Right lobe of liver (tissue), 6 donors: ENCODE data around the gene GPRC5A. TPM values are rescaled to one million over a fixed set of nuclear protein-coding genes. Genes with fewer than 3 reads are reported as not detected.

ENCODE experiments used
- ATAC-seq, 4 donors: fragments of 200-7000 bp; cut with Tn5 transposase; one replicate each; pipeline ENCODE4 v1.9.1; 2020; ENCODE audit warnings: mild to moderate bottlenecking in 4 of 4, moderate library complexity in 4 of 4
- DNase-seq, 3 donors: peaks; one replicate each; pipeline ENCODE4 v3.0.0-alpha.2; 2020
- H3K27ac ChIP-seq, 3 donors: fragments of 200-600 bp; one replicate each; pipeline ENCODE4 v1.8.0; 2022
- H3K27me3 ChIP-seq, 2 donors: fragments of 200-600 bp; one replicate each; pipeline ENCODE4 v1.8.0; 2022
- H3K36me3 ChIP-seq, 4 donors: fragments of 200-600 bp; sonication (generic) in 1 of 4; one replicate each; pipeline versions ENCODE4 v1.5.1 to v1.8.0; 2017 to 2022; ENCODE audit warnings: control low read depth in 1 of 4
- H3K4me1 ChIP-seq, 4 donors: fragments of 200-600 bp; sonication (generic) in 1 of 4; one replicate each; pipeline versions ENCODE4 v1.5.1 to v1.8.0; 2017 to 2022; ENCODE audit warnings: control low read depth in 1 of 4
- H3K4me3 ChIP-seq, 3 donors: fragments of 200-600 bp; one replicate each; pipeline ENCODE4 v1.8.0; 2022
- H3K9me3 ChIP-seq, 4 donors: fragments of 200-600 bp; sonication (generic) in 1 of 4; one replicate each; pipeline versions ENCODE4 v1.5.1 to v1.8.0; 2017 to 2022; ENCODE audit warnings: control low read depth in 1 of 4
- POLR2A ChIP-seq: fragments of 450-650 bp; IDR thresholded peaks from one replicate; pipeline ENCODE4 v1.6.1; 2017; ENCODE audit warnings: antibody characterized with exemption, mild to moderate bottlenecking
- WGBS: methylation state at CpG from one replicate; pipeline ENCODE4 v1.1.6; 2018; ENCODE audit warnings: low coverage, low lambda C conversion rate; ENCODE audit not compliant: insufficient coverage; ENCODE audit errors: missing lambda C conversion rate; 5-methylcytosine and 5-hydroxymethylcytosine counted together
- intact Hi-C, 2 donors: fragments of 100-400 bp; cut with DNase I; formaldehyde crosslinking; loops; one replicate each; pipeline versions ENCODE4 v1.11.2 to v1.14.1; 2022
- total RNA-seq, 6 experiments: library from RNA; depleted of rRNA in 2 of 6; stranded (reverse); fragments of >200 nt in 2 of 6; fragmentation: NEBNext Ultra II Directional in 3 of 6; extraction: Animal tissue kit (Norgen Biotek cat#: 25700) in 3 of 6; gene quantifications; one replicate each; pipeline versions ENCODE4 v1.1.0 to v1.2.4, GENCODE V29; 2016 to 2023
- TF ChIP-seq, protein P1 (sequence below), 4 donors: fragments of 200-600 bp in 3 of 4; fragments of 450-650 bp in 1 of 4; IDR thresholded peaks; one replicate each; pipeline versions ENCODE4 v1.5.1 to v1.8.0; 2016 to 2022; ENCODE audit warnings: antibody characterized with exemption in 4 of 4, mild to moderate bottlenecking in 2 of 4
- donor health status: DM: no; HTN: yes; CAD: no.
- donor health status: DM: no; HTN: no; CAD: no.
- donor health status: DM: no; HTN: no; CAD: no.
- donor health status: DM: no; HTN: yes; CAD: no.
- donor health status: DM: no; HTN: yes; CAD: no.

The GPRC5A gene
- total RNA-seq, 6 experiments from 2014 or later: 0.35 to 0.80 (median 0.44) TPM

DNA sequence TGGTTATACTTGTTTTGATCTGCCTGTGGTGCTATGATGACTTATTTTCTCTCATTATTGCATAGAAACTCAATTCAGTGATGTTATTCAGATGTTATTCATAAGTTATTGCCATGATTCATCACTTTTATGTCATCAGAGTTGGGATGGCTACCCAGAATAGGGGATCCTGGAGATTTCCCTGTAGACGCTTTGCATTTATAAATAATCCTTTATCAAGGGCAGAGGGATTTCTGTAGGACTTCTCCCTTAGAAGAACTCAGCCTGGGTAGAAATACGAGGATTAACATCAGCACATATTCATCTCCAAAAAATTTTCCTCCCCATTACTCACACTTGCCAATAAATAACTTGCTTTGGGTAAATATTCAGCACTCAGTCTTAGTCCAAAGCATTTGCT, 4.9 kb downstream of the GPRC5A start:
- intact Hi-C loops: no loop called here
- Histone ChIP-seq H3K4me1 (peaks cover 0 to under 1% (median 0%) of the 10 kb centered on the region in 4 donors), H3K9me3 (no peaks in the 10 kb centered on the region), H3K27ac (no peak overlapping the region), H3K36me3 (no peaks in the 10 kb centered on the region), H3K4me3 (no peak overlapping the region), H3K27me3 (no peaks in the 10 kb centered on the region)
- DNase-seq: no peak
- no peak for ATAC-seq
- TF ChIP-seq POLR2A: no peak
- TF ChIP-seq, protein P1, sequence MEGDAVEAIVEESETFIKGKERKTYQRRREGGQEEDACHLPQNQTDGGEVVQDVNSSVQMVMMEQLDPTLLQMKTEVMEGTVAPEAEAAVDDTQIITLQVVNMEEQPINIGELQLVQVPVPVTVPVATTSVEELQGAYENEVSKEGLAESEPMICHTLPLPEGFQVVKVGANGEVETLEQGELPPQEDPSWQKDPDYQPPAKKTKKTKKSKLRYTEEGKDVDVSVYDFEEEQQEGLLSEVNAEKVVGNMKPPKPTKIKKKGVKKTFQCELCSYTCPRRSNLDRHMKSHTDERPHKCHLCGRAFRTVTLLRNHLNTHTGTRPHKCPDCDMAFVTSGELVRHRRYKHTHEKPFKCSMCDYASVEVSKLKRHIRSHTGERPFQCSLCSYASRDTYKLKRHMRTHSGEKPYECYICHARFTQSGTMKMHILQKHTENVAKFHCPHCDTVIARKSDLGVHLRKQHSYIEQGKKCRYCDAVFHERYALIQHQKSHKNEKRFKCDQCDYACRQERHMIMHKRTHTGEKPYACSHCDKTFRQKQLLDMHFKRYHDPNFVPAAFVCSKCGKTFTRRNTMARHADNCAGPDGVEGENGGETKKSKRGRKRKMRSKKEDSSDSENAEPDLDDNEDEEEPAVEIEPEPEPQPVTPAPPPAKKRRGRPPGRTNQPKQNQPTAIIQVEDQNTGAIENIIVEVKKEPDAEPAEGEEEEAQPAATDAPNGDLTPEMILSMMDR (IDR thresholded peaks at IDR 0.05): no peak
- WGBS: 45% methylated on average over 2 of the region's 2 CpGs

DNA sequence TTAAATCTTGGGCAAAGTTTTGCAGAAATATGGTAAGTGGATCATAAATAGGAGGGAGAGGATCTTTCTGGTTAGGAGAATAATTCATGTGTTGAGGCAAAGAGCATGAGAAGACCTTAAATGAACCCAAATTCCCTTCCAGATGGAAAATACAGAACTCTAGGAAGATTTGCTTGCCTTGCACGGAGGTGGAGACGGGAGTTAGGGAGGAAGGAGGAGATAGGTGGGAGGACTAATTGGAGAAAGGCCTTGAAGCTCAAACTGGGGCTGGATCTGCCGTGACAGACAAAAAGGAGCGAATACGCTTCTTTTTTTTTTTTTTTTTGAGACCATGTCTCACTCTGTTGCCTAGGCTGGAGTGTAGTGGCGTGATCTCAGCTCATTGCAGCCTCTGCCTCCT, 5.9 kb downstream of the GPRC5A start:
- ATAC-seq: no peak
- H3K4me3 ChIP-seq: no peak overlapping the region
- H3K4me1 ChIP-seq: no peaks in the 10 kb centered on the region
- no peaks in the 10 kb centered on the region for H3K36me3 ChIP-seq
- H3K27me3 ChIP-seq: no peaks in the 10 kb centered on the region
- no peak for DNase-seq
- 65% methylated on average over 5 of the region's 6 CpGs for WGBS
- H3K9me3 ChIP-seq: no peaks in the 10 kb centered on the region
- no peak overlapping the region for H3K27ac ChIP-seq
- intact Hi-C loops: no loop called here
- TF ChIP-seq, protein P1 (IDR thresholded peaks at IDR 0.05): no peak
- TF ChIP-seq POLR2A: no peak

DNA sequence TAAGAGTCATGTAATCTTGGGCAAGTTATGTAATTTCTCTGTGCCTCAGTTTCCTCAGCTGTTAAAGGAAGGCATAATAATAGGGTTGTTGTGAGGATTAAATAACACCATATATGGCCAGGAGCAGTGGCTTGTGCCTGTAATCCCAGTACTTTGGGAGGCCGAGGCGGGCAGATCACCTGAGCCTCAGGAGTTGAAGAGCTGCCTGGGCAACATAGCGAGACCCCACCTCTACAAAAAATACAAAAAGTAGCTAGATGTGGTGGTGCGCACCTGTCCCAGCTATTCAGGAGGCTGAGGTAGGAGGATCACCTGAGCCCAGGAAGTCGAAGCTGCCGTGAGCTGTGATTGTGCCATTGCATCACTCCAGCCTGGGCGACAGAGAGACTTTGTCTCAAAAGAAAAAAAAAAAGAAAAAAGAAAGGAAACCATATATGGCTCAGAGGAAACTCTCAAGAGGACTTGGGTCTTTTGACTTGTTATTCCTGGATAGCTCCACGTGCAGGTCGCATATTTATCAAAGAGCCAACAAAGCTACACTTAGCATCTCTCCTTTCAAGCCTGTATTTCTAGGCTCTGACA, 6.9 kb downstream of the GPRC5A start:
- 74% methylated on average over 7 of the region's 9 CpGs for WGBS

DNA sequence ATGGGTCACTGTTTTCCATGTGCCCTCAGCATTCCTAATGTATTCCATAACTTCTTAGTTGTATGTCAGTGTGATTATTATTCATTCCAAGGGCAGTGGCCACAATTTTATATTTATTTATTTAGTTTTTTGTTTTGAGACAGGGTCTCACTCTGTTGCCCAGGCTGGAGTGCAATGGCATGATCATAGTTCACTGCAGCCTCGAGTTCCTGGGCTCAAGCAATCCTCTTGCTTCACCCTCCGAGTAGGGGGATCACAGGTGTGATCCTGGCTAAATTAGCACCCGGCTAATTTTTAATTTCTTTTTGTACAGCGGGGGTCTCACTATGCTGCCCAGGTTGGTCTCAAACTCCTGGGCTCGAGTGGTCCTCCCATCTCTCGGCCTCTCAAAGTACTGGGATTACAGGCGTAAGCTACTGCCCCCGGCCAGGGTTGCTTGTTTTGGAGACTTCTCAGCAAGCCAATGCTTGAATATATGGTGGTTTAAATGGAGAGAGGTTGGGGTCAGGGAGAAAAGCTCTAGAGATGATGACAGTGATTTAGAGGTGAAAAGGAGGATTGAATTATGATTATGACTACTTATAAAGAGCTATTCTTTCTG, 7.6 kb downstream of the GPRC5A start:
- intact Hi-C loops: no loop called here
- ATAC-seq (no peak), DNase-seq (no peak)
- TF ChIP-seq, protein P1 (IDR thresholded peaks at IDR 0.05): no peak
- no peak for TF ChIP-seq POLR2A
- Histone ChIP-seq H3K36me3 (no peaks in the 10 kb centered on the region), H3K27ac (no peak overlapping the region), H3K4me3 (no peak overlapping the region), H3K27me3 (no peaks in the 10 kb centered on the region), H3K4me1 (no peaks in the 10 kb centered on the region), H3K9me3 (no peaks in the 10 kb centered on the region)
- 58% methylated on average over 6 of the region's 8 CpGs for WGBS

More for the DNA sequence above, 6.9 kb downstream of the GPRC5A start:
- DNase-seq: no peak
- H3K36me3 ChIP-seq: no peaks in the 10 kb centered on the region
- no peak for ATAC-seq
- no peaks in the 10 kb centered on the region for H3K27me3 ChIP-seq
- H3K9me3 ChIP-seq: no peaks in the 10 kb centered on the region
- intact Hi-C loops: no loop called here
- H3K4me3 ChIP-seq: no peak overlapping the region
- H3K4me1 ChIP-seq: no peaks in the 10 kb centered on the region
- no peak overlapping the region for H3K27ac ChIP-seq
- no peak for TF ChIP-seq POLR2A
- TF ChIP-seq, protein P1 (IDR thresholded peaks at IDR 0.05): no peak
